HepG2 (cell line): Measurements from ENCODE around the gene FGF7. TPM values are rescaled to one million over a fixed set of nuclear protein-coding genes. Genes with fewer than 3 reads are reported as not detected.

ENCODE experiments used
- polyA plus RNA-seq, 8 experiments: library from polyadenylated mRNA; depleted of rRNA in 3 of 8; stranded (reverse) in 7 of 8; unstranded in 1 of 8; fragments of >200 nt; fragmentation: Illumina TruSeq in 4 of 8; extraction: Trizol in 4 of 8; gene quantifications; 2 replicates each; pipeline versions ENCODE4 v1.2.1 to v1.2.3, GENCODE V29; 2011 to 2016; ENCODE audit warnings: low read depth in 4 of 8, missing spikeins in 1 of 8, mixed read lengths in 1 of 8; ENCODE audit not compliant: insufficient read depth in 1 of 8
- total RNA-seq, 5 experiments: library from RNA; depleted of rRNA; stranded (reverse); fragments of >200 nt; fragmentation: Illumina TruSeq; extraction: Trizol; gene quantifications; 2 replicates each; pipeline ENCODE4 v1.2.3, GENCODE V29; 2016; ENCODE audit warnings: low read depth in 1 of 5

Gene FGF7
- total and polyA plus RNA-seq, 2 of the 13 experiments (the other 11 are each of a cell fraction or from before 2014, with no cell fraction given) = not detected

Other genes with a start within 250 kb of the FGF7 start
- gene FAM227B, start 197.6 kb downstream of the FGF7 start, total RNA-seq (2016; rRNA removed; fragmentation: Illumina TruSeq; extraction: Trizol) = 2.3 and 2.6 TPM in 2 replicates
- 1.1 and 1.9 TPM in 2 replicates for gene FAM227B, start 197.6 kb downstream of the FGF7 start, polyA plus RNA-seq (2011; rRNA removed)
- gene DTWD1, start 197.8 kb downstream of the FGF7 start, total RNA-seq (2016; rRNA removed; fragmentation: Illumina TruSeq; extraction: Trizol) = 18.3 and 24.5 TPM in 2 replicates
- gene DTWD1, start 197.8 kb downstream of the FGF7 start, polyA plus RNA-seq (2011; rRNA removed) = 10.8 and 12.7 TPM in 2 replicates